Kidney tubule cell (primary cell): ENCODE data around the gene TMEM80.
"Not testable (repeated sequence)": the region's sequence is repeated elsewhere in the genome, so short reads cannot be mapped to it uniquely, and the experiment has no call there.

Experiments used
- DNase-seq: peaks from one replicate; pipeline ENCODE4 v3.0.0-alpha.2; 2018; ENCODE audit warnings: low spot score

Gene TMEM80

DNA sequence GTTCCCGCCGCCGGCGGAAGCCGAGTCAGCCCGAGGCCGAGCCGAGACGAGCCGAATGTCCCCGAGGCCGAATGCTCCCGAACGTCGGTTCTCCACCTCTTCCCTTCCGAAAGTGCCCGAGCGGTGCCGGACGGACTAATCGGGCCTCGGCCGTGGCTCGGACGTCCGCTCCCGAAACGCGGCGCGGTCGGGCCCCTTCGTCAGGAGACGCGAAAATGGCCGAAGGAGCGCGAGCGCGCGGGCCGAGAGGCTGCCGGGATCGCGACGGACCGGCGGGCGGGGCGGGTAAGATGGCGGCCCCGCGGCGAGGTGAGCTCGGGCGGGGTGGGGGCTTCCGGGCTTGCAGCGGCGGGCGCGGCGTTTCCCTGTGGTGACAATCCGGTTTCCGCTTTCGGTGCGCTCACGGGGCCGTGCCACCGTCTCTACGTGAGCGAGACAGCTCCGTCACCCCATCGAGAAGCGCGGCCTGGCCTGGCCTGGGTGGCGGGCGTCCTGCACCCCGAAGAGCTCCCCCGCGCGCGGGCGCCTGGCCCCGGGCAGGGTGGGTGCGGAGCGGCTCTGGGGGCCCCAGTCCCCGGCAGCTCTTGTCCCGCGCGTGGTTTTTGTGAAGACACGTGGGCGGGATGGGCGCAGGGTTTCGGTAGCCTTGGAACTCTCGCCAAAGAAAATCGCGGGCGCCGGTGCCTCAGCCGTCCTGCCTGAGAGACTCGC is at the start of gene TMEM80:
Gene TMEM80, plus strand, starts transcription at position 279 of the 711 bp plus-strand sequence. Its CDS starts 12 bp downstream, at position 291.
- DNase-seq: peak; percentile 98

DNA sequence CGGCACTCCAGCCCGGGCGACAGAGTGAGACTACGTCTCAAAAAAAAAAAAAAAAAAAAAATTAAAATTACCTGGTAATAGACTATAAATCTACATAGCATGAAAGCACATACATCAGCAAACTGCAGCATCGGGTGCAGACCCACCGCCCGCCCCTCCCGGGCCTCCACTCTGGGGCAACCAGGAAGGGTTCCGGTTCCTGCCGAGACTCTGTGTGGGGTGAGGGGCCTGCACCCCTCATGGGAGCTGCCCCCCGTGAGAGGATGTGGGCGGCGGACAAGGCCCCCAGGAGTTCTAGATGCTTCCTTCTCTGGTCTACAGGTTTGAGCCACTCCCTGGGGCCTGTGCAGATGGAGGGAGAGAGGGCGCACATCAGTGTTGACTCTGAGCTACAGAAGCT is 49.4 kb upstream of the TMEM80 start:
- no peak for DNase-seq

DNA sequence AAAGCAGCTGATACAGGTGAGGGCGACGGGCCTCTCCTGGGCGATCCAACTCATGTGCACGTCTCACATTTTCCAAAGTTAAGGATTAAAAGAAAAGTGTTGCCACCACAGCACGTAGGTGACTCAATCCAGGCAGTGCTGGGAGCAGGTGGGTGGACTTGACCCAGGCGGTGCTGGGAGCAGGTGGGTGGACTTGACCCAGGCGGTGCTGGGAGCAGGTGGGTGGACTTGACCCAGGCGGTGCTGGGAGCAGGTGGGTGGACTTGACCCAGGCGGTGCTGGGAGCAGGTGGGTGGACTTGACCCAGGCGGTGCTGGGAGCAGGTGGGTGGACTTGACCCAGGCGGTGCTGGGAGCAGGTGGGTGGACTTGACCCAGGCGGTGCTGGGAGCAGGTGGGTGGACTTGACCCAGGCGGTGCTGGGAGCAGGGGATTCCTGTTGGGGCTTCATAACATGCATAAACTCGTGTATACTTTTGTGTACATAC is 47.9 kb upstream of the TMEM80 start:
- DNase-seq: peak; percentile 47

DNA sequence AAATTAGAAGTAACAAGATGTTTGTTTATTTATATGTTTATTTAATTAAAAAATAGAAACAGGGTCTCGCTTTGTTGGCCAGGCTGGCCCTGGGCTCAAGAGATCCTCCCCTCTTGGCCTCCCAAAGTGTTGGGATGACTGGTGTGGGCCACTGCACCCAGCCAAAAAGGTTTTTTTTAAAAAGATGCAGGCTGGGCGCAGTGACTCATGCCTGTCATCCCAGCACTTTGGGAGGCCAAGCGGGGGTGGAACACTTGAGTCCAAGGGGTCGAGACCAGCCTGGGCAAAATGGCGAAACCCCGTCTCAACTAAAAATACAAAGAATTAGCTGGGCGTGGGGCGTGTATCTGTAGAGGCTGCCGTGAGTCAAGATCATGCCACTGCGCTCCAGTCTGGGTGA is 45.1 kb upstream of the TMEM80 start:
- DNase-seq: no peak

DNA sequence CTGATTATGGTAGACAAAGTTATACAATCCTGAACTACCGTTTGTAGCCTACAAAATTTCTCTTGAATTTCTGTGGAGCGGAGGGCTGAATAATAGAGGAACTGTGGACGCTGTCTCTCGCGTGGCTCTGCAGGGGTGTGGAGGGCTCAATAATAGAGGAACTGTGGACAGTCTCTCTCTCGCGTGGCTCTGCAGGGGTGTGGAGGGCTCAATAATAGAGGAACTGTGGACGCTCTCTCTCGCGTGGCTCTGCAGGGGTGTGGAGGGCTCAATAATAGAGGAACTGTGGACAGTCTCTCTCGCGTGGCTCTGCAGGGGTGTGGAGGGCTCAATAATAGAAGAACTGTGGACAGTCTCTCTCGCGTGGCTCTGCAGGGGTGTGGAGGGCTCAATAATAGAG is 42.5 kb upstream of the TMEM80 start:
- DNase-seq: not testable (repeated sequence)

DNA sequence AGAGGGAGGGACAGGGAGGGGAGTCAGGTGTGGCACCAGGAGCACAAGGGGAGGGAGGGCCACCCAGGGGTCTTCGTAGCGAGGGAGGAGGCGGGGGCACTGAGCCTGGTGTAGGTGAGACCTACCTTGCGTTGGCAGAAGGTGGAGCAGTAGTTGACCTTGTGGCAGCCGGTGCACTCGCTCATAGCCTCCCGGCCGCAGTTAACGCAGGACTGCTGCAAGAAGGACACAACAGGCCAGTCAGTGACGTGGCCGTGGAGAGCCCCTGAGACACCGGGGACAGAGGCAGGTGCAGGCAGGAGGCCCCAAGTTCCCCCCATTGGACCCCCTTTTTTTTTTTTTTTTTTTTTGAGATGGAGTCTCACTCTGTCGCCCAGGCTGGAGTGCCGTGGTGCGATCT is 41.8 kb upstream of the TMEM80 start:
- no peak for DNase-seq

DNA sequence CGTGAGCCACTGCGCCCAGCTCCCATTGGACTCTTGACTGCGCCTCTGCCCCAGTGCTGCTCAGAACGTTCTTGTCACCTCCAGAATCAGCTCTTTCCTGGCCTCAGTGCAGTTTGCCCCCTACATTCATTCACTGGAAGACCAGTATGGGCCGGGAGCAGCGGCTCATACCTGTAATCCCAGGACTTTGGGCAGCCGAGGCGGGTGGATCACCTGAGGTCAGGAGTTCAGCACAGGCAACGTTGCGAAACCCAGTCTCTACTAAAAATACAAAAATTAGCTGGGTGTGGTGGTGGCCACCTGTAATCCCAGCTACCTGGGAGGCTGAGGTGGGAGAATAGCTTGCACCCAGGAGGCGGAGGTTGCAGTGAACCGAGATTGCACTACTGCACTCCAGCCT is 41.2 kb upstream of the TMEM80 start:
- not testable (repeated sequence) for DNase-seq

DNA sequence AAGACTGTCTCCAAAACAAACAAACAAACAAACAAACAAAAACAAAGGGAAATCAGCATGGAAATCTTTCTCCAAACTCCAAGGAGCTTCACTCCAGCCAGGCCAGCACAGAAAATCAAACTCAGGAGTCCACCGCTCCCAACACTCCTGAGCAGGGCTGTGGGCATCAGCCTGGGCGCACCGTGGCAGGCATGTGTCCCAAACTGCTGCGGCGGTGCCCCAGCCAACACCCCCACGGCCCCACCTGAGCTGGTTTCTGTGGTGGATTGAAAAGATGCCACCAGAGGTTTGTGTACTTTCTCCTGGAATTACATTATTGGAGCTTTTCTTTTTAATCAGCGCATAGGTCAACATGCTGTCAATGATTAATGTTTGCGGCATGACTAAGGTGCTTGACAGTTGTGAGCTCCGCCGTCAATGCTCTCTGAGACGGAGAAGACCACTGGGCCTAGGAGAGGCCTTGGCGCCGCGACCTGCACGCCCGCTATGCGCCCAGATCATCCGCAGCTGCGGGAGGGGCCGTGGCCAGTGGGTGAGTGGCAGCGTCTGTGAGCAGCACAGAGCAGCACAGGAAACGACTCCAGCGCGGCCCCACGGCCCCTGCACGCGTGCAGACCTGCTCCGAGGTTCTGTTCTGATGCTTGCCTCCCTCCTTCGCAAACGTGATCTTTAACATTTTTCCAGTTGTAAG is 40.4 kb upstream of the TMEM80 start:
- DNase-seq: peak; percentile 89

DNA sequence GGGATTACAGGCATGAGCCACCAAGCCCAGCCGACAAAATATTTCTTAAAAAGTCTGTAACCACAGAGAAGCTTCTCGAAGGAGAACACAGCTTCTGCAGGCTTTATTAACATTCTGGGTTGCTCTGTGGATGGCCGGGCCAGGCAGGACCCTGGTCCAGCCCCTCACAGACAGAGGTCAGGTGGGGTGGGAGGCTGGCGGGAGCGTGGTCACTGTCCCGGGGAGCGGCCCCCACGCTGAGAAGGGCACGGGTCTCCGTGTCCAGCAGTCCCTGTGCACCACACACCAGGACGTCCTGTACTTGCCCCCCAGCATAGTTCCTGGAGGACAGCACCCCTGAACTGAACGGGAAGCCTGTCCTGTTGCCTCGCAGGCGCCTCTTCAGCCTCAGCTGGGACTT is 39.2 kb upstream of the TMEM80 start:
- DNase-seq: no peak

DNA sequence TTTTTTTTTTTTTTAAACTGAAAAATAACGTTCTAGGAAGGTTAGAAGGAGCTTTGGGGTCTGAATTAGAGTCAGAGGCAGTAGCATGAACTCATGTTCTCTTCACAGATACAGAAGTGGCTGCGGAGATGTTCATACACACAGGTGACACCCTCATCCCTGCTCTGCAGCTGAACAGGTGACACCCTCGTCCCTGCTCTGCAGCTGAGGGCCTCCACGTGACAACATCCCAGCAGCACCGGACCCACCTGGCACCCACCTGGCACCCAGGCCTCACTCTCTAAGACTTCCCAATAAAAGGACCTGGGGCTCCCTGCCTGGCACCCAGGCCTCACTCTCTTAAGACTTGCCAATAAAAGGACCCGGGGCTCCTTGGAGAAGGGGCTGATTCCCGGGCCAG is 38.8 kb upstream of the TMEM80 start:
- DNase-seq: no peak

DNA sequence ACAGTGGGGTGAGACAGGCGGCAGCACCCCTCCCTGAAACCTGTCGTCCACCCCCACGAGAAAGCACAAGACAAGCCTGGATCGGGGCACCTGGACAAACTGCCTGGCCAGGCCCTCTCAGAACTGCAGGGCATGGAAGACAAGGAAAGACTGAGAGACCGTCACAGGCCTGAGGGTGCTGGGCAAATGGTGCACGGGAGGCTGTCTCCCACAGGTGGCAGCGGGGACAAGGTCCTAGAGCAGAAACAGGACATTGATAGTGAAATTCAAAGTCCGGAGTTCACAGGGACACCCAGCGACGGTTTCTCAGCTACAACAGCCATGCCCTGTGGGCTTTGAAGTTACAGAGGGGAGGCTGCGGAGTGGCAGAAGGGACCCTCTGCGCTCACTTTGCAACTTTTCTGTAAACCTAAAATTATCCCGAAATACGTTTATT is 37.9 kb upstream of the TMEM80 start:
- no peak for DNase-seq

DNA sequence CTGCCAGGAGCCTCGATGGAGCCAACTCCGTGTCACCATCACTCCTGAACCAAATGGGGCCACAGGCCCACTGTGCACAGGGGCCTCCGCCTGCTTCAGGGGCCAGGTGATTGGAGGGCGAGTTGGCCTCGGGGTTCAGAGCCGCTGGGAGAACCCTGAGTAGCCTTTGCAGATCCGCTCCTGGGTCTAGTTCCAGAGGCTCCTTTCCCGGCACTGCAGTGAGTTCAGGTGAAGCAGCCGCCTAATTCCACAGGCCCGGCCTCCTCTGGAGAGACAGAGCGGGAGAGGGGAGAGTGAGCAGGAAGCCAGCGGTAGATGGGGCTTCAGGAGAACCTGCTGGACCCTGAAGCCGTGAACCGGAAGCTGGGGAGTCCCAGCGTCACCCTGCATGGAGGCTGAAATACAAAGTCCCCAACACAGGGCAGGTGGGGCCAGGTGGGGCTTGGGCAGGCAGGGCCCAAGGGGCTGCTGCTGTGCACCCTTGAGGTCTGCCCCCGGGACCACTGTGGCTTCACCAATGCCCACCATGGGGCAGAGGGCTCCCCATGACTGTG is 36.0 kb upstream of the TMEM80 start:
- no peak for DNase-seq

DNA sequence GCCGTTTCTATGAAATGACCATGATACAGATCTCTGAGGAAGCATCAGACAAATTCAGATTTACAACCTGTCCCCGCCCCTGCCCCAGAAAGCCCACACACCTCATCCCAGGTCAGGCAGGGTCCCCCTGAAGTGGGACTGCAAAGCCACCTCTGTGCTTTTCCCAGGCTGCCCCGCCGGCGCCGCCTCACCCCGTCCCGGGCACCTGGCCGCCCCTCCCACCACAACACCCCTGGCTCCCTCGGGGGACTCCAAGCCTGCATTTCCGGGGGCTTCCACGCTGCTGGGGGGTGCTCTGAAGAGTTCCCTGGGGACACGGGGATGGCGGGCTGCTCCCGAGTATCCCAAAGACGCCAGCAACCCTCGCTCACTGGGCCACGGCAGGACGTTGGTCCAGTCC is 35.3 kb upstream of the TMEM80 start:
- no peak for DNase-seq

DNA sequence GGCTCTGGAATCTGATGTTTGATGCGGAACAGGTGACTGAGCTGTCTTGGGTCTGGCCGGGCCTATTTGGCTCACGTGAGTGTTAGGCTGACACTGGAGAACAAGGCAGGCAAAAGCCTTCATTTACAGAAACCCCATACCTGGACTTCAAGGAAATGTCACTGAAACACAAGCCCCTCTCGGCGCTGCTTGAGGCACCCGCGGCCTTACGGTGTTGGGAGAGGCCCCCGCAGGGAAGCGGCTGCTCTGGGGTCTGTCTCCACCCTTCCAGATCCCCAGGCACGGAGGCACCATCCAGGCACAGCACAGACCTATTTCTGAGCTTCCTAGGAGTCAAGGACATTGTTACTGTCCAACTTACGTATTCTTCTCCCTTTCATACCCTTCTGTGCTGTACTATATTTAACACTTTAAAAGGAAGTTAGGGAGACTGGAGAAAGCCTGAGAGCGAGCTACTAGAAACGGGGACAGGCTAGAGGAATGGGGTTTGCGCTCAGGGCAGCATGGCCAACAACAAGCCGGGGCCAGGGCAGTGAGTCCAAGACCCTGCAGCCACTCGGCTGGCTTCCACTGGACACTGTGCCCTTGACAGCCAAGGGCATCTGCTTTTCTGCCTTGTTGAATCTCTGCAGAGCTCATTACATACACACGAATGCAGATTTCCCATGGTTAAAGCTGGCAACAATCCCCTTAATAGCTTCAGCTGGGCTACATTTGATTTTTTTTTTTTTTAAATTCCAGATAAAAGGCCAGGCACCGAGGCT is 34.8 kb upstream of the TMEM80 start:
- DNase-seq: no peak

DNA sequence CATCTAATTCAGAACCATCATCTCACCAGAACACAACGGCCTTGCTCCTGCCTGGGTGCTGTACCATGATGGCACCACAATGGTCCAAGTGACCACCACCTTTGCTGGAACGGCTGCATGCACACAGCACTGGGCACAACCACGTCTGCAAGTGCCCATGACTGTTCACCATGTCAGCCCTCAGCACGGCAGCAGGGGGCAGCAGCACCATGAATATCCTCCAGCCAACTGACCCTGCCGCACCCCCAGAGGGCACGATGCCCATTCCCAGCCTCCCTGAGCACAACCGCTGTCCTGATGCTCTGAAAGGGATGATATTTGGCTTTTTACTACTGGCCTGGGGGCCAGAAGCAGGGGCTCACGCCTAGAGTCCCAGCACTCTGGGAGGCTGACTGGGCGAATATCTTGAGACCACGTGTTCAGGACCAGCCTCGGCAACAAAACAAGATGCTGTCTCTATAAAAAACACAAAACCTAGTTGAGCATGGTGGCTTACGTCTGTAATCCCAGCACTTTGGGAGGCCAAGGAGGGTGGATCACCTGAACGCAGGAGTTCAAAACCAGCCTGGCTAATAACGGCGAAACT is 32.8 kb upstream of the TMEM80 start:
- peak; percentile 62 for DNase-seq

DNA sequence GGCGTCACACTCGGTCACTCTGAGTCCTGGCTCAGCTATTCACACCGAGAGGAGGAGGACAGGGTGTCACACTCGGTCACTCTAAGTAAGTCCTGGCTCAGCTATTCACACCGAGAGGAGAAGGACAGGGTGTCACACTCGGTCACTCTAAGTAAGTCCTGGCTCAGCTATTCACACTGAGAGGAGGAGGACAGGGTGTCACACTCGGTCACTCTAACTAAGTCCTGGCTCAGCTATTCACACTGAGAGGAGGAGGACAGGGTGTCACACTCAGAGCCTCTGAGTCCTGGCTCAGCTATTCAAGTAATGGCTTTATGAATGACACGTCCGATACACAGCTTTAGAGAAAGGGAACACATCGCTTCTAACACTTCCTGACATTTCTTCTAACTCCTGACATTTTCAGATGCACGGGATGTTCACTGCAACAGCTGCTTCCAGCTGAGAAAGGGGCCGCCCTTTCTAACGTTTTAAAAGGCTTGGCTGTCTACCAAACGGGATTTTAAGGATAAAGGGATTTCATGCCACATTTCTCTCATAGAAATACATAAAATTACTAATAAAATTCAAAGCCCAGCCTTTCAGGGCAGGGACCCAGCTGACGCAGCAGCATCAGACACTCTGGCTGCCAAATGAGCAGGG is 30.4 kb upstream of the TMEM80 start:
- DNase-seq: no peak

DNA sequence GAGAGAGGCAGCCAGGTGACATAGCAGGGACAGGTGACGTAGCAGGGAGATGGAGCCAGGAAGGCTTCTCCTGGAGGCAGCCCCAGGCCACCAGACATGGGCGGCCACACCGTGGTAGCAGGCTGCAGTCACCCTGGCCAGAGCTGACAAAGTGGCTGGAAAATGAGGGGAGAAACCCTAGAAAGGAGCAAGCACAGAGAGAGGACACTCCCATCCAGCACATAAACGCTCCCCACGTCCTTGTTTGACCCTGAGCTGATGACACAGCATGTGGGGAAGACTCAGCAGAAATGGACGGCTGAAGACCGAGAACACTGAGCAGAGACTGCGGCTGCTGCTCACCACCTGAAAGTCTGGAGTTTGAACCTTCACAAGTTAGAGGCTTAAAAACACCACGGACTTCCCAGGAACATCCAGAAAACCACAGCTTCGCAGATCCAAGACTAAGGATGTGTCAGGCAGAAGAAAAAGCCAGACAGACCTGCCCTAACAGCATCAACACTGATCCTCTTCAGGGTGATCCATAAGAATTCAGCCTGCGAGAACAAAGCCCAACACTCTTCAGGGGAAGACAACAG is 29.8 kb upstream of the TMEM80 start:
- DNase-seq: no peak

DNA sequence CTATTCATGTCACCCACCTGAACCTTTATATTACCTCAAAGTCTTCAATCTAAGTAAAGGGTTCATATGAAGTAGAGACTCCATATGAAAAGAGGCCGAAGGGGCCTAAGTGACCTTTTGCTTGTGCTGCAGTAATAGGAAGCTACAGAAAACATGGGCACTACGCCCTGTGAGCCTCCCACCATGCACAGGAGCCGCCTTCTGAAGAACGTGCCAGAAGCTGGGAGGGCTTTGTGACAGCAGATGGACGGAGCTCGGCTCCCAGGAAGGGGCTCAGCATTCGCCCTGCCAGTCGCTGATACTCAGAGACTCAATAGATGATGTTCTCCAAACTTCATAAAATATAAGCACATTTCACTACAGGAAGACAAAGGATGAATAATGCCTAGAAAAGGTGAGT is 21.8 kb upstream of the TMEM80 start:
- DNase-seq: no peak

DNA sequence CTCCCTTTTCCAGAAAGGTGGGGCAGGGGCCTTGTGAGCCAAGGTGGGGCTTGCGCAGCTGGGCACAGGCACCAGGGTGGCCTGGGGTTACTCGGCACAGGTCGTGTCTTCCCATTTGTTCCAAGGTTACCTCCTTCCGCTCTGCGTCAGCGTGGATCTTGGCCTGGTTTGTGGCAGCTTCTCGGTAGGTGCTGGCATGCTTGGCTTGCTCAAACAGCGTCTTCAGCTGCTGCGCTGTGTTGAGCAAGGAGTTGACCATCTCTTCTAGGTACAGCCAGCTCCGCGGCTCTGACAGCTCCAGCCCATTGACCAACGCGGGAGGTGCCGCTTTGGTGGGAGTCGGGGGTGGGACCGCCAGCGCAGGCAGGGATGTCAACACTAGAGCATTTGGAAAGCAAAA is 21.2 kb upstream of the TMEM80 start:
- no peak for DNase-seq

DNA sequence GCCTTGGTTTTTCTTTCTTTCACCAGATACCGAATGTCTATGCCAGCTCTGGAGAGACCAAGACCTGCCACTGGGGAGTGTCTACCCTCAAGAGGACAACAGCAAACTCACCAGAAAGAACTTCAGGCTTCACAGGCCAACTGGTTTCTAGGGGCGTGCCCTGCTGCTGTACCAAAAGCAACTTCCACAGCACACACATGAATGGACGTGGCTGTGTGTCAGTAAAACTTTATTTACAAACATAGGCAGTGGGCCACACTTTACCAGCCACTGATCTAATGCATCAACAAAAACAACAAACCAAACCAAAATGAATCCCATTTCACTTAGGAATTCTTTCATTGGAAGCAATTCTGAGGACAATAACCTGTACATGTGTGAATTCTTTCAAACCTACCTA is 17.3 kb upstream of the TMEM80 start:
- DNase-seq: no peak
